ENCODE data around the gene TRMT112. TPM values are rescaled to one million over a fixed set of nuclear protein-coding genes. Genes with fewer than 3 reads are reported as not detected.

The TRMT112 gene
- total RNA-seq, 4 donors from 2014 or later, result 228 to 435 (median 237) TPM

DNA sequence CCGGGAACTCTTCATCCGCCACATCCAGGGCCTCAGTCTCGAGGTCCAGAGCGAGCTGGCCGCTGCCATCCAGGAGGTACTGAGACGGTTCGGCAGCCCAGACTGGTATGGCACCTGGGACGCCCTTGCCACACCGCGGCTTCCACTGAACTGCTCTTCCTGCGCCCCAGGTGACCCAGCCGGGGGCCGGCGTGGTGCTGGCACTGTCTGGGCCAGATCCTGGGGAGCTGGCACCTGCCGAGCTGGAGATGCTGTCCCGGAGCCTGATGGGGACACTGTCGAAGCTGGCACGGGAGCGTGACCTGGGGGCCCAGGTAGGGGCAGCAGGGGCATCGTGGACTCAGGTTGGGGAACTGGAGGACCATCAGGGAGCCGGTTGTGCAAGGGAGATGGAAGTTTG, 24.1 kb upstream of the TRMT112 start:
- no peak for DNase-seq
- H3K4me3 ChIP-seq (replicated peaks in 1 of 3), result no peak overlapping the region
- no peaks in the 10 kb centered on the region for H3K27me3 ChIP-seq
- H3K9me3 ChIP-seq, result no peaks in the 10 kb centered on the region
- H3K27ac ChIP-seq, result no peak overlapping the region
- H3K36me3 ChIP-seq, result no peaks in the 10 kb centered on the region
- TF ChIP-seq, protein P1, sequence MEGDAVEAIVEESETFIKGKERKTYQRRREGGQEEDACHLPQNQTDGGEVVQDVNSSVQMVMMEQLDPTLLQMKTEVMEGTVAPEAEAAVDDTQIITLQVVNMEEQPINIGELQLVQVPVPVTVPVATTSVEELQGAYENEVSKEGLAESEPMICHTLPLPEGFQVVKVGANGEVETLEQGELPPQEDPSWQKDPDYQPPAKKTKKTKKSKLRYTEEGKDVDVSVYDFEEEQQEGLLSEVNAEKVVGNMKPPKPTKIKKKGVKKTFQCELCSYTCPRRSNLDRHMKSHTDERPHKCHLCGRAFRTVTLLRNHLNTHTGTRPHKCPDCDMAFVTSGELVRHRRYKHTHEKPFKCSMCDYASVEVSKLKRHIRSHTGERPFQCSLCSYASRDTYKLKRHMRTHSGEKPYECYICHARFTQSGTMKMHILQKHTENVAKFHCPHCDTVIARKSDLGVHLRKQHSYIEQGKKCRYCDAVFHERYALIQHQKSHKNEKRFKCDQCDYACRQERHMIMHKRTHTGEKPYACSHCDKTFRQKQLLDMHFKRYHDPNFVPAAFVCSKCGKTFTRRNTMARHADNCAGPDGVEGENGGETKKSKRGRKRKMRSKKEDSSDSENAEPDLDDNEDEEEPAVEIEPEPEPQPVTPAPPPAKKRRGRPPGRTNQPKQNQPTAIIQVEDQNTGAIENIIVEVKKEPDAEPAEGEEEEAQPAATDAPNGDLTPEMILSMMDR (IDR thresholded peaks at IDR 0.05), result no peak
- peaks cover 0 to 20% of the 10 kb centered on the region in 2 donors for H3K4me1 ChIP-seq
- intact Hi-C loops (cut with DNase I), result no loop called here
- WGBS, 2 donors, result 89 to 92% methylated on average over 8 to 14 of the region's 21 CpGs

DNA sequence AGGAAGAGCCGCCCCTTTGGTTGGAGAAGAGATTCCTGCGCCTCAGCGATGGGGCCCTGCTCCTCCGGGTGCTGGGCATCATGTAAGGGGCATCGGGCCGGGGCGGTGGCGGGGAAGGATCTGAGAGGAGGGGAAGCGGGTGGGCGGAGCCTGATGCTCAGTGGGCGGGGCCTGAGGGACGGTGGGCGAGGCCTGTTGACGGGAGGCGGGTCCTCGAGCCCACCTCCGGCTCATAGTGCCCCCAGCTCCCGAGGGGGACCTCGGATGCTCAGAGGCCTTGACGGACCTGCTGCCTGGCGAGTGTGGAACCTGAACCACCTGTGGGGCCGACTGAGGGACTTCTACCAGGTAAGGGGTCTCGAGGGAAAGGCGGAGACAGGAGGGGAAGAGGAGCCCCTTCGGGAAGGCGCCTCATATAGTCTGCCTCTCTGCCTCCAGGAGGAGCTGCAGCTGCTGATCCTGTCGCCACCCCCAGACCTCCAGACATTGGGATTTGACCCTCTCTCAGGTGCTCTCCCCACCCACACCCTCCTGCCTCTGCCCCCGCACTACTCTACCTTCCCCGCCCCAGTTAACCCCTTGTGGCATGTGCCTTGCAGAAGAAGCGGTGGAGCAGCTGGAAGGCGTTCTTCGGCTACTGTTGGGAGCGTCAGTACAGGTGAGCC, 23.4 kb upstream of the TRMT112 start:
- no peaks in the 10 kb centered on the region for H3K36me3 ChIP-seq
- intact Hi-C loops (cut with DNase I), result no loop called here
- H3K9me3 ChIP-seq, result no peaks in the 10 kb centered on the region
- no peak overlapping the region for H3K27ac ChIP-seq
- H3K4me3 ChIP-seq (replicated peaks in 1 of 3), result no peak overlapping the region
- H3K27me3 ChIP-seq, result no peaks in the 10 kb centered on the region
- peaks cover 0 to 20% of the 10 kb centered on the region in 2 donors for H3K4me1 ChIP-seq
- no peak for DNase-seq
- no peak for TF ChIP-seq POLR2A (IDR thresholded peaks at IDR 0.05)
- TF ChIP-seq, protein P1 (IDR thresholded peaks at IDR 0.05), result no peak
- 45 to 47% methylated on average over 20 to 33 of the region's 33 CpGs for WGBS, 2 donors

GRCh38 chr11:64339754-64340408, 22.5 kb upstream of the TRMT112 start, which contains the start of gene CCDC88B:
Gene CCDC88B, plus strand, starts transcription at chr11:64340204. Its CDS starts 63 bp downstream, at chr11:64340267.
- no peaks in the 10 kb centered on the region for H3K27me3 ChIP-seq
- H3K36me3 ChIP-seq, result no peaks in the 10 kb centered on the region
- H3K27ac ChIP-seq, result no peak within 1 kb of the TSS
- intact Hi-C loops (cut with DNase I), result no loop called here
- peaks cover 2 to 24% of the 10 kb centered on the region in 2 donors for H3K4me1 ChIP-seq
- TF ChIP-seq POLR2A (IDR thresholded peaks at IDR 0.05), result no peak
- TF ChIP-seq, protein P1 (IDR thresholded peaks at IDR 0.05), result no peak
- 80 to 90% methylated on average over 16 of the region's 16 CpGs for WGBS, 2 donors
- H3K4me3 ChIP-seq (replicated peaks in 1 of 3), result no peak within 1 kb of the TSS
- no peak for DNase-seq
- no peaks in the 10 kb centered on the region for H3K9me3 ChIP-seq

- Histone ChIP-seq H3K36me3 (no peaks in the 10 kb centered on the region), H3K4me3 (replicated peaks in 1 of 3) (no peak overlapping the region), H3K27me3 (no peaks in the 10 kb centered on the region), H3K27ac (no peak overlapping the region), H3K9me3 (no peaks in the 10 kb centered on the region), H3K4me1 (peaks cover 5 to 24% of the 10 kb centered on the region in 2 donors)
- 71 to 83% methylated on average over 4 of the region's 4 CpGs for WGBS, 2 donors
- no peak for DNase-seq
- no peak for TF ChIP-seq POLR2A (IDR thresholded peaks at IDR 0.05)
- TF ChIP-seq, protein P1 (IDR thresholded peaks at IDR 0.05), result no peak
- intact Hi-C loops (cut with DNase I), result no loop called here
These were observed 21.9 kb upstream of the TRMT112 start for GRCh38 chr11:64339286-64339685.

- intact Hi-C loops (cut with DNase I), result no loop called here
- WGBS, 2 donors, result 65 to 84% methylated on average over 8 of the region's 8 CpGs
- H3K27ac ChIP-seq, result peak overlapping the region in 1 of 3 donors; percentile 30
- no peaks in the 10 kb centered on the region for H3K9me3 ChIP-seq
- H3K36me3 ChIP-seq, result no peaks in the 10 kb centered on the region
- H3K27me3 ChIP-seq, result no peaks in the 10 kb centered on the region
- H3K4me1 ChIP-seq, result peaks cover 5 to 24% of the 10 kb centered on the region in 2 donors
- no peak for DNase-seq
- TF ChIP-seq, protein P1 (IDR thresholded peaks at IDR 0.05), result no peak
- no peak for TF ChIP-seq POLR2A (IDR thresholded peaks at IDR 0.05)
- no peak overlapping the region for H3K4me3 ChIP-seq (replicated peaks in 1 of 3)
These were observed 21.4 kb upstream of the TRMT112 start for GRCh38 chr11:64338716-64339115.

Data from thyroid gland (tissue), 4 donors.